OCI-LY7 (cell line): Measurements from ENCODE around the gene IGF1. TPM values are rescaled to one million over a fixed set of nuclear protein-coding genes. Genes with fewer than 3 reads are reported as not detected.

Experiments
- BruUV-seq: library from RNA; stranded (reverse); fragments of 400-500 nt; replicated peaks from 2 replicates; lab custom pipeline; 2021; lab: Mats Ljungman, UMichigan
- CTCF ChIA-PET: fragments of 300-600 bp; sonication (Branson Sonifier 250); formaldehyde crosslinking; loops from one replicate; lab custom pipeline; 2022; ENCODE audit warnings: antibody characterized with exemption; ENCODE audit not compliant: unreplicated experiment; lab: Charles Lee
- POLR2A ChIA-PET: fragments of 300-600 bp; sonication (Branson Sonifier 250); formaldehyde crosslinking; loops from one replicate; lab custom pipeline; 2022; ENCODE audit warnings: antibody characterized with exemption; lab: Charles Lee
- DNase-seq: peaks from one replicate; pipeline ENCODE4 v3.0.0-alpha.2; 2015; ENCODE audit warnings: low spot score
- H2AFZ ChIP-seq: fragments of 200-600 bp; sonication (generic), shearing (Covaris generic); 2 replicates; pipeline ENCODE4 v1.6.1; 2014; ENCODE audit warnings: mild to moderate bottlenecking, antibody characterized with exemption, low read length, moderate library complexity
- H3K27ac ChIP-seq: fragments of 200-600 bp; sonication (generic); 2 replicates; pipeline ENCODE4 v1.5.1; 2014; ENCODE audit warnings: mixed run types, low read depth, mild to moderate bottlenecking, moderate library complexity, low read length, inconsistent platforms; ENCODE audit not compliant: poor library complexity, severe bottlenecking
- H3K36me3 ChIP-seq: fragments of 200-600 bp; sonication (generic); 2 replicates; pipeline ENCODE4 v1.6.1; 2014; ENCODE audit warnings: mild to moderate bottlenecking, antibody characterized with exemption, low read length, moderate library complexity, mixed read lengths; ENCODE audit not compliant: insufficient read depth
- H3K4me1 ChIP-seq: fragments of 200-600 bp; sonication (generic); 2 replicates; pipeline ENCODE4 v1.5.1; 2014; ENCODE audit warnings: mild to moderate bottlenecking, low read length; ENCODE audit not compliant: insufficient read depth, poor library complexity, severe bottlenecking
- H3K4me2 ChIP-seq: fragments of 200-600 bp; sonication (generic); 2 replicates; pipeline ENCODE4 v1.6.1; 2014; ENCODE audit warnings: mild to moderate bottlenecking, low read length
- H3K4me3 ChIP-seq: fragments of 200-600 bp; sonication (generic); 2 replicates; pipeline ENCODE4 v1.5.1; 2014; ENCODE audit warnings: mild to moderate bottlenecking, low read depth, low read length; ENCODE audit not compliant: poor library complexity, severe bottlenecking
- H3K79me2 ChIP-seq: fragments of 200-600 bp; sonication (generic); 2 replicates; pipeline ENCODE4 v1.6.1; 2016; ENCODE audit warnings: low read depth, mild to moderate bottlenecking, low read length, moderate library complexity, mixed read lengths; ENCODE audit not compliant: insufficient read depth
- H3K9me2 ChIP-seq: fragments of 200-600 bp; sonication (generic); 2 replicates; pipeline ENCODE4 v1.6.1; 2016; ENCODE audit warnings: mild to moderate bottlenecking, low read length, mixed read lengths; ENCODE audit not compliant: insufficient read depth
- H3K9me3 ChIP-seq: fragments of 200-600 bp; sonication (generic); 2 replicates; pipeline ENCODE4 v1.6.1; 2014; ENCODE audit warnings: mild to moderate bottlenecking, mixed run types, low read length, mixed read lengths
- H4K20me1 ChIP-seq: fragments of 200-600 bp; sonication (generic); 2 replicates; pipeline ENCODE4 v1.6.1; 2014; ENCODE audit warnings: mild to moderate bottlenecking, antibody characterized with exemption, low read length, moderate library complexity, mixed read lengths; ENCODE audit not compliant: insufficient read depth
- EZH2phosphoT487 ChIP-seq: fragments of 200-600 bp; sonication (generic); IDR thresholded peaks from 2 replicates; pipeline ENCODE4 v1.6.1; 2018; ENCODE audit warnings: low read depth, borderline replicate concordance, mild to moderate bottlenecking, mixed run types, antibody characterized with exemption, low read length, moderate library complexity, mixed read lengths
- intact Hi-C: fragments of 100-400 bp; cut with micrococcal nuclease; formaldehyde crosslinking; loops from one replicate; pipeline ENCODE4 v1.10.0; 2022; ENCODE audit not compliant: unreplicated experiment
- total RNA-seq, 2 experiments: library from RNA; depleted of rRNA in 1 of 2; stranded (reverse); fragments of >200 nt in 1 of 2; shearing (Covaris generic) in 1 of 2; gene quantifications; 2 replicates each; pipeline ENCODE4 v1.2.3, GENCODE V29; 2014 to 2022
- TF ChIP-seq, protein P1 (sequence below): fragments of 200-600 bp; sonication (generic); conservative IDR thresholded peaks from 2 replicates; pipeline ENCODE4 v1.5.1; 2014; ENCODE audit warnings: mild to moderate bottlenecking, antibody characterized with exemption, low read length, moderate library complexity, mixed read lengths

IGF1 gene
- total RNA-seq, 2 experiments from 2014 or later = not detected

DNA sequence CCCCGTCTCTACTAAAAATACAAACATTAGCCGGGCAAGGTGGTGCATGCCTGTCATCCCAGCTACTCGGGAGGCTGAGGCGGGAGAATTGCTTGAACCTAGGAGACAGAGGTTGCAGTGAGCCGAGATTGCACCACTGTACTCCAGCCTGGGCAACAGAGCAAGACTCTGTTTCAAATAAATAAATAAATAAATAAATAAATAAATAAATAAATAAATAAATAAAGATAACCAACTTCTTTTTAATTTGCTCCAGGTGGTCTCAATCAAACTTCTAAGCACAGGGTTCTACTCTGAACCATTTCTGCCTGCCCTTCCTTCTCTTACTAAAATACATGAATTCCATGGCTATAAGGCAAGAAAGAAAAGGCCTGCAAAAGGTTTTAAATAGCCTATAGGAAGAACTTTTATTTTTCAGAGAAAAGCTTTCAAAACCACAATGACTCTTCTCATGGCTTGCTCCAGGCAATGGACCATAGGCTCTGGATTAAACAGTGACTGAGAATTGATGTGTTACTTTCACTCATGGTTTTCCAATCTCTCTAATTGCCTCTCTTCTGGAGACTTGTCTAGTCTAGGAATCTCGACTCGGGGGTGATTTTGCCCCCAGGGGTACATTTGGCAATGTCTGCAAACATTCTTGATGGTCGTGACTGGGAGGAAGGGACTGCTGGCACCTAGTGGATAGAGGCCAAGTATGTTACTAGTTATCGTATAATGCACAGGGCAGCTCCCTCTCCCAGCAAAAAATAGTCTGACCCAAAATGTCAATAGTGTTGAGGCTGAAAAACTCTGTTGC, 14.4 kb downstream of the IGF1 start:
- no peaks in the 10 kb centered on the region for H3K9me2 ChIP-seq
- H3K4me2 ChIP-seq = no peak overlapping the region
- no peak overlapping the region for H3K4me3 ChIP-seq
- intact Hi-C loops = no loop called here
- no peak overlapping the region for H2AFZ ChIP-seq
- ChIA-PET POLR2A (interaction anchor here (0.6 kb wide), 1 partner anchor 48 kb away, joined by 3 read pairs; no protein-coding TSS in a partner anchor), CTCF (no interaction called here)
- no peak for TF ChIP-seq EZH2phosphoT487
- TF ChIP-seq, protein P1, sequence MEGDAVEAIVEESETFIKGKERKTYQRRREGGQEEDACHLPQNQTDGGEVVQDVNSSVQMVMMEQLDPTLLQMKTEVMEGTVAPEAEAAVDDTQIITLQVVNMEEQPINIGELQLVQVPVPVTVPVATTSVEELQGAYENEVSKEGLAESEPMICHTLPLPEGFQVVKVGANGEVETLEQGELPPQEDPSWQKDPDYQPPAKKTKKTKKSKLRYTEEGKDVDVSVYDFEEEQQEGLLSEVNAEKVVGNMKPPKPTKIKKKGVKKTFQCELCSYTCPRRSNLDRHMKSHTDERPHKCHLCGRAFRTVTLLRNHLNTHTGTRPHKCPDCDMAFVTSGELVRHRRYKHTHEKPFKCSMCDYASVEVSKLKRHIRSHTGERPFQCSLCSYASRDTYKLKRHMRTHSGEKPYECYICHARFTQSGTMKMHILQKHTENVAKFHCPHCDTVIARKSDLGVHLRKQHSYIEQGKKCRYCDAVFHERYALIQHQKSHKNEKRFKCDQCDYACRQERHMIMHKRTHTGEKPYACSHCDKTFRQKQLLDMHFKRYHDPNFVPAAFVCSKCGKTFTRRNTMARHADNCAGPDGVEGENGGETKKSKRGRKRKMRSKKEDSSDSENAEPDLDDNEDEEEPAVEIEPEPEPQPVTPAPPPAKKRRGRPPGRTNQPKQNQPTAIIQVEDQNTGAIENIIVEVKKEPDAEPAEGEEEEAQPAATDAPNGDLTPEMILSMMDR = no peak
- no peaks in the 10 kb centered on the region for H3K4me1 ChIP-seq
- no peaks in the 10 kb centered on the region for H4K20me1 ChIP-seq
- no peaks in the 10 kb centered on the region for H3K9me3 ChIP-seq
- no peak overlapping the region for H3K27ac ChIP-seq
- no peak for DNase-seq
- H3K79me2 ChIP-seq = no peaks in the 10 kb centered on the region
- no TSS peak for BruUV-seq
- no peaks in the 10 kb centered on the region for H3K36me3 ChIP-seq

DNA sequence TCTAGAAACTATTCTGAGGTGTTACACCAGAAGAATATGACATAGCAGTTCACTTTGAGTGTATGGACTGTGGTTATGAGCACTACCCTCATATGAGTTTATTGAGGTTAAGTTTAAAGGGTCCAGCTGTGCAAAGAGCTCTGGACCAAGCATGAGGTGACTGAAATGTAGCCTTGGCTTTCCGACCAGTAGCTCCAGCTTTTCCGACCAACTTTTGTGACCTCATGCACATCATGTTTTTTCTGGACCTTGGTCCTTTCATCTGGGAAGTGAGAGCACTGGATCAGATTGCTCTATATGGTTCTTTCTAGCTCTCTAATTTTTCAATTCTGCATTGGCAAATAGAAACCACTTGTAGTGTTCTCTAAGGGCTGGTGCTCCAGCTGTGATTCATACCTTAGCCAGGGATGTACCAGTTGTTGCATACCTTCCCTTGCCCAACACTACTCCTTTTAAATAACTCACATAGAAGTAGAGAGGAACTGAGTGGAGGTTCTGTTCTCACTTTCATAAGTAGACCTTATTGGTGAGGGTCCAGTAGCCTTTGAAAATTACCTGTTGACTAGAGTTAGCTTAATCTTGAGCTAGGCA, 16.6 kb downstream of the IGF1 start:
- no peak for DNase-seq
- BruUV-seq = no TSS peak
- H3K4me1 ChIP-seq = no peaks in the 10 kb centered on the region
- H3K4me3 ChIP-seq = no peak overlapping the region
- no peaks in the 10 kb centered on the region for H3K9me3 ChIP-seq
- H4K20me1 ChIP-seq = no peaks in the 10 kb centered on the region
- no peaks in the 10 kb centered on the region for H3K36me3 ChIP-seq
- ChIA-PET POLR2A (interaction anchor here (1.2 kb wide), 1 partner anchor 16 kb away, joined by 6 read pairs; no protein-coding TSS in a partner anchor), CTCF (no interaction called here)
- no peak overlapping the region for H3K27ac ChIP-seq
- no peak overlapping the region for H2AFZ ChIP-seq
- intact Hi-C loops = no loop called here
- no peaks in the 10 kb centered on the region for H3K79me2 ChIP-seq
- no peaks in the 10 kb centered on the region for H3K9me2 ChIP-seq
- no peak for TF ChIP-seq EZH2phosphoT487
- TF ChIP-seq, protein P1 = no peak
- H3K4me2 ChIP-seq = no peak overlapping the region
